HG03280 (cell line): ENCODE measurements around the gene DCAF8L1.
"Not testable (repeated sequence)": the region's sequence is repeated elsewhere in the genome, so short reads cannot be mapped to it uniquely, and the experiment has no call there.

Experiments
- ATAC-seq: cut with Tn5 transposase; IDR thresholded peaks from one replicate; pipeline ENCODE4 v1.9.1; 2021; ENCODE audit warnings: mild to moderate bottlenecking, moderate library complexity; ENCODE audit not compliant: unreplicated experiment

DCAF8L1 gene

DNA sequence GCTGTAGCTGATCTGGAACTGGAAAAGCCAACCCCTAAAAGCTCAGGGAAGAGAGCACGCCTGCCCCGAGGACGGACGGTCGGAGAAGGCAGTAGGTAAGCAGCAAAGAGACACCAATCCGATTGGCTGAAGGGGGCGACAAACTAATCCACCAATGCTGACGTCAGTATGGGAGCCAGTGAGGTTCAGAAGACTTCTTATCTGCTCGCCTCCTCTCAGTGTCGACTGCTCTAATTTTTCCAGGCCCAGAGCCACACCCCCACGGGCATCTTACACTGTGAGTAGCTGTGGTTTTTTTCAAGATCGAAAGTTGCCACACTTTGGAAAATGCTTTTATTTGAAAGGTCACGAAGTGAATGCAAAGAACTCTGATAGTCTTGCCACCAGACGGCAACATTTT, at the start of gene DCAF8L1:
Gene DCAF8L1 (minus strand): TSS at position 101 of the 400 bp plus-strand sequence. CDS start 115 bp downstream, outside the sequence.
- ATAC-seq = no peak

DNA sequence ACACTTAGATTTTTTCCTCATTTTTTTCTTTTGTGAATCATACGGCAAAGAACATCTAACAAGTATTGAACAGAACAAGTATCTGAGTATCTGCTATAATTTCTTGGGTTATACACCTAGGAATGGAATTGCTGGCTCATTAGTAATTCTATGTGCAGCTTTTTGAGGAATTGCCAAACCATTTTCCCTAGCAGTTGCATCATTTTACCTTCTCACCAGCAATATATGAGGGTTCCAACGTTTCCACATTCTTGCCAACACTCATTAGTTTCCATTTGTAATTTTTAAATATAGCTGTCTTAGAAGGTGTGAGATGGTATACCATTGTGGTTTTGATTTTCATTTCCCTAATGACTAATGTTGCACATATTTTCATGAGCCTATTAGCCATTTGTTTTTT, 41.1 kb upstream of the DCAF8L1 start:
- ATAC-seq = no peak

DNA sequence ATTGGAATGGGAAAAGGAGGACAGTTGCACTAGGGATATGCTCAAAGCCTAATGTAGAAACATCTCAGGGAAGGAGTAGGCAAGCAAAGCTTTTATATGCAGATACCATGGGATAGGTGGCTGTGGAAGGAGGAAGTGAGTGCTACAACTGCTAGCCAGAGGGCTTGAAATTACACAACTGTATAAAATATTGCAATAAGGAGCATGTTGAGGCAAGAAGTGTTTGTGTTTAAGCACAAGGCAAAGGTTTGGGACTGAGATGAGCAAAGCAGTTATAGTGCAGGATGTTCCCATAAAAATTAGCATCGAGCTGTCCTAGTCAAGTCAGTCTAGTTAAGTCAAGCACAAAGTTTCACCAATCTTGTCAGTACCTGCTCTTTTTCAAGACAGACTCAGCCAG, 35.6 kb upstream of the DCAF8L1 start:
- no peak for ATAC-seq

DNA sequence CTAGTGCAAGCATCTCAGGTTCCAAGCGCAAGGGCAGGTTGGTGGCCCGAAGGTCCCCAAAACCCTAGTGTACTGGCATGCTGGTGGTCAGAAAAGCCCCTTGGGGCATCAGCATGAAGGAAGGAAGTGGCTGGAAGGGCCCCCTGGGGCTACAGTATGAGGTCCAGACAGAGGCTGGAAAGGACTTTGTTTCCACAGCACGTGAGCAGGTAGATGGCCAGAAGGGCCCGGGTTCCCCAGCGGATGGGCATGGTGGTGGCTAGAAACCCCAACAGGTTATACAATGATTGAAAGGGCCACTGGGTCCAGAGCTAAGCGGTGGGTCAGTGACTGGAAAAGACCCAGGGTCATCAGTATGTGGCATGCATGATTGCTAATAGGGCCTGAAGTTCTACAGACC, 34.7 kb upstream of the DCAF8L1 start:
- no peak for ATAC-seq

DNA sequence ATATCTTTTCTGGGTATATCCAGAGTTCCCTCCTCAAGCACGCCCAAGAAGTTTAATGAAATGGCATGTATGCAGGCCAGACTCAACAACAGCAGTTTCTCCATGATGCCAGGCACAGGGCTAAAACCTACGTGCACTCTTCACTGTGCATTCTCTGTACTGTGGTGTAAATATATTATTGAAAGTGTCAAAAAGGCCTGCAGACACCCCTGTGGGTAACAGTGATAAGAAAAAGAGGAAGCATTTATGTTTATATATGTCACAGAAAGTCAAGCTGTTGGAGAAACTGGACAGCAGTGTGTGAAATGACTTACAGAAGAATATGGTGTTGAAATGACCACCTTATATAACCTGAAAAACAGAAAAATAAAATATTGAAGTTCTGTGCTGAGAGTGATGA, 29.6 kb upstream of the DCAF8L1 start:
- no peak for ATAC-seq

DNA sequence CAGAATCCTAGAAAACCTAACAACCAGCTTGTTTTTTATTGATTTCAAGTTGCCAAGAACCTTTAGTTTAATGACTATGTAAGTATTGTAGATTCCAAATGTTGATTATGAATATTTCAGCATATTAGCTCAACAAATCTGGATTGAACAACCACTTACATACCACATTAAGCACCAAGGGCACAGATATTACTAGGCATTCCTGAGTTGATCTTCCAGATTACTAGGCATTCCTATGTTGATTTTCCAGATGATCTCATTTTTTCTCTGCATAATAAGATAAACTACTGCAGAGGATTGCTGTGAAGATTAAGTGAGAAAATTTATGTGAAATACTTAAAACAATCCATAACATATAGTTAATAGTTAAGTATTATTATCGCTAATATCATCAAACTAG, 17.4 kb upstream of the DCAF8L1 start:
- no peak for ATAC-seq

DNA sequence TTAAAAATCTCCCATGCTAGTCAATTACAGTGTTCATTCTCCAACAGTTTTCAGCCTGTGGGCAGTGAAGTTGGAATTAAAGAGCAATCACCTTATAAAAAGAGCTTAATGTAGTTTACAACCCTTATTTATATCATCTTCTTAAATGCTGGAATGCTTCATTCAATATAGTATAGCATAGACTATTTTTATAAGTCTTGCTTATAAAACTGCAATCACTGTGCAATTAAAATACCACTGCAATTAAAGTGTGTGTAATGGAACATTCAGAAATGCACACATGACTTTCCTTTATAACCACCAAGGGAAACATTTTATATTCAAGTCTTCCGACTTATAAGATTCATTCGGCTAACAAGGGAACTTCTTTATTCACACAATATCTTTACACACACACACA, 16.4 kb upstream of the DCAF8L1 start:
- no peak for ATAC-seq

DNA sequence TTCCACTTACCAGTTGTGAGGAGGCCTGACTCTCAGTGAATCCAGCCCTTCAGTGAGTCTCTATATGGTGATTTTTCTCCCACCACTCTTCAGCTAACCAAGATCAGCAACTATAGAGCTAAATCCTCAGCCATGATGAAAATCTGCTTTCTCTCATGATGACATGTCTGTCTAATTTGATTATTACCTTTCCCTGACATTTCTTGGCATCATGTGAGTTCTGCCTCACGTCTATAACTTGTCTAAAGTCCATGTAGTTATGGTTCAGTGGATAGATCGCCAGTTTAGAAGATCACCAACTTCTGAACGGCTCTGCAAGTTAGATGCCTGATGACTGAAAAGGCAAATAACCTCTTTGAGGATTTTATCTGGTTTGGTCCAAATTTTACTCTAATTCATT, 14.9 kb upstream of the DCAF8L1 start:
- ATAC-seq = no peak

DNA sequence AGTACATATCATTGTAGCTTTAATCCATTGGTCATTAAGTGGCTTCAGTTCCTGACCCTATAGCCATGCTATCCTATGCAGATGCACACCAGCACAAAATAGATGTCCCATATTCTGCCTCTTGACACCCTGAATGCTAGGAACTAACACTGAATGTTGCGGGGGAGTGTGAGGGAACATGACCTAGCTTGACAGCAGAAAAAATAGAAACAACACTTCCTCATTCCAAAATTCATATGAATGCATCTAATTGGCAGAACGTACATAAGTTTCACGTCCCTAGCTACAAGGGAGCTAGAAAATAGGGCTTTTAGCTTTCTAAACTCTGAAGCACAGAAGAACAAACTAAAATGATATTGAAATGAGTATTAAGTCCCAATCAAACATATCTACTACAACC, 14.4 kb upstream of the DCAF8L1 start:
- ATAC-seq = no peak

DNA sequence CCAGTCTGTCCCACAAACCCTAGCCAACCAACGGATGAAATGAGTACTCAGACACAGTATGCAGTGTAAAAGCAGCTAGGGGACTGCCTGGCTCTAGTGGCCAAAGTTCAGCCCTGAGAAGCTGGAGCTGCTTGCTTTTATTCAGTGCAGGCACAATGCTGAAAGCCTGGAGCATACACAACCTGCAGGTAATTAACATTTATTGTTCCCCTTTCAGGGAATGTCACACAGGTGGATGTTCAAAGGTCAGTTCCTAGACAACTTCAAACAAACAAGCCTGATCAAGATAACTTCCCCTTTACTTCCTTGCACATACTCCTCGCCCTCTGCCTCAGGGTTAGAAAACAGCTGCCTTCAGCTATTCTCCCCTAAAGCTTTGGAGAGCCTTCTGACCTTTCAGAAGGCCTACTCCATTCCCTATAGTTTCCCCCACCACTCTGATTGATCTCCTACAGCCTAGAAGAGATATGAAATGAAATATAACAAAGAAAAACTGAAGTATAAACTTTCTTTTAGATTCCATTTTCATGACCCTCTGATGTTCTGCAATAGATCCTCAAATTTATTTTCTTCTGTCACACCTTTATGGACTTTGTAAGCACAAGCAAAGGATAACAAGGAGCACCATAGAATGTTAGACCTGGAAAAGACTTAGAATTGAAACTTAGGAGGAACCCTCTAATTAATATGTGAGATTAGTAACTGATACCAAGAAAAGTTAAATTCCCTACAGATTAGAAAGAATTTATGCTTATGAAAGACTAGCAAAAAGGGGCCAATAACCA, 6.8 kb upstream of the DCAF8L1 start:
- ATAC-seq = no peak

DNA sequence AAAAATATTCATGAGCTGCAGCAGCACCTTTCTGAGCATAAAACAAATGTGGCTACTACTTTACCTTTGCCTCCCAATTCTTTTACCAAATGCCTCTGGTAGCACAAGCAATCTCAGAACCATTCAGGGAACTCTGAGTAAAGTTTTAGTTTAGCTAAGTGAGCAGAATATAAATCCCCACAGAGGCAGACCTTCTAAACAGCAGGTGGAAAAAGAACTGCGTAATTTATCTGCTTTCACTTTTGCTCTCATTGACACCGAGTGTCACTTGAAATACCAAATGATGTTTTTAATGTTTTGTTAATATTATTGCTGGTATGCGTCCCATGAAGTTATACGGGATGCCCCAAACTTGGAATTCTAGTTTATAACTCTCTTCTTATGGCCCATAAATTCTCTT, 4.3 kb downstream of the DCAF8L1 start:
- ATAC-seq = not testable (repeated sequence)

DNA sequence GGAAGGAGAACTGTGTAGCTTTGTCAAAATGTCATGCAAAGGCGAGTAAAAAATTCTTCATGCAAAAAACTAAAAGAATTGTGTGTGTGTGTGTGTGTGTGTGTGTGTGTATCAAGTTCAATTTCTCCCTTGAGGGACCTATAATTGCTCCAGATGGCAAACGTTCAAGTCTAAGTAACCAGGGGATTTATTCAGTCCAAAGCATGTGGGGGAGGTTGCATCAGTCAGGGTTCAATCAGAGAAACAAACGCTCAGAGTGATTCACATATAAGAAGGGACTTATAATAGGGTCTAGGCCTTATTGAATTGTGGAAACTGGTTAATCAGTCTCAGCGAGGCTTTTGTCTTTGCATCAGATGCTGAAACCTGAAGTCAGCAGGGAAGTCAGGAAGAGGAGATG, 5.0 kb downstream of the DCAF8L1 start:
- no peak for ATAC-seq

DNA sequence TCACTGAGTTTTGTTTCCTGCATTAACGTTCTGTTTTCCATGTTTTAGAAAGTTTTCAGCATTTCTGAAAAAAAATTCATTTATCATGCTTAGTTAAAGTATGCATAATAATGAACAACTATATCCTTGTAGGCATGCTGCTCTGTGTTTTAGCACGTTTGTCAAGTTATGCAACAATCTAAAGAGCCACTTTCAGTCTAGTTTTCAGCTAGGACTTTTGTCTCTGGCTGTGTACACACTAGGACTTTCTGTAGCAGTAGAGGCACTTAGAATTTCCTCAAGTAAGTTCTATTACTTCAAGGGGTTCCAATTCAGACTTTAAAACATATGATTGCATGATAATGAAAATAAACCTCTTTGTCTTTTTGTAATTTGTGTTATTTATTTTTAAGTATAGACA, 12.4 kb downstream of the DCAF8L1 start:
- no peak for ATAC-seq

DNA sequence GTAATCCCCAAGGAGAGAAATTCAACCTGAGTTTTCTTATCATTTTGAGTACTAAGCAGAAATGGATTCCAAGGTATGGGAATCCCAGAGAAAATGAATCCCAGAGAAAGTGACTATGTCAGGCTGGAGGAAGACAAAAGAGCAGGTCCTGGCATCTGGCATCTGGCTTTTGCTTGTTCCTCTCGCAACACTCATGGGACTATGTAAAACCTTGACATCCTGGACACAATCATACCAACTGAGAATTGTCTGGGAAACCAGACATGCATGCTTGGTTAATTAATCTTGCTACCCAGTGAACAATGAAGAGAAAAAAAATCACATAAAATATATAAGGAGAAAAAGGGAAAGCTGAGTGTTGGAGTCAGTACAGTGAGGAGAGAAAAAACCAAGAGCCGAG, 12.9 kb downstream of the DCAF8L1 start:
- no peak for ATAC-seq

DNA sequence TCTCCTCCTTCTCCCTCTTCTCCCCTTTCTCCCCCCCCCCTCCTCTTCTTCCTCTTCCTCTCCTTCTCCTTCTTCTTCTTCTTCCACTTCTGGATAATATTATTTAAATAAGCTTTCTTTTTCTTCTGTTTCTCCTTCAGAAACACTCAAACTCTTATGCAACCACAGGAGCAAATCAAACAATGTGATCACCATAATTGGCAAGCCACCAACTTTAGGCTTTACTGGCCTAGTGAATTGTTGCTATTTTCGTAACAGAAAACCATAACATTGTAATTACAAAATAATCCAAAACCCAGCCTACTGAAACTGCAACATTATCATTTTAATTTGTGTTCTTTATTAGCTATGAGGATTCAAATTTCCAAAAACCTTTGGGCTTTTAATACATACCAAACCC, 14.3 kb downstream of the DCAF8L1 start:
- no peak for ATAC-seq

DNA sequence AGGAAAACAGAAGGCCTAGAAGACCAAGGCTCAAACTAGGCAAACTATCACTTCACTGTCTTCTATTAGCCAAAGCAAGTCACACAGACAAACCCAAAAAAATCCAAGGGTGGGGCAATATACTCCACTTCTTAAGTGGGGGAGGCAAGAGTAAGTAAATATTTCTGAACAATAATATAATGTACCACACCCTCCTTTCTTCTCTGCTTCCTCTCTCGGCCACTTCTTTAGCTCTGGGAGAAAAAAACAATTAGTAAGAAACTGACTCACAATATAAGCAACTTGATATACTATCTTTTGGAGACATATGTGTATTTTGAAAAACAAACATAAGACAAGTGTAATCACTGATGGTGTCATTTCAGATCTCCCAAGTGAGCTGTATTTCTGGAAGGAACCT, 14.8 kb downstream of the DCAF8L1 start:
- no peak for ATAC-seq

DNA sequence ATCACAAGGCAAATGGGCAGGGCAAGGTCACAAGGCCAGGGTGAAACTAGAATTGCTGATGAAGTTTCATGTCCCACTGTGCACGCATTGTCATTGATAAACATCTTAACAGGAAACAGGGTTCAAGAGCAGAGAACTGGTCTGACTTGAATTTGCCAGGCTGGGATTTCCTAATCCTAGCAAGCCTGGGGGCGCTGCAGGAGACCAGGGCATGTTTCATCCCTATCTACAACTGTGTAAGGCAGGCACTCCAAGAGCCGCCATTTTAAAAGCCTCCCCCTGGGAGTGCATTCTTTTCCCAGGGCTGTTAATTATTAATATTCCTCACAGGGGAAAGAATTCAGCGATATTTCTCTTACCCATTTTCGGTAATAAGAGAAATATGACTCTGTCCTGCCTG, 15.9 kb downstream of the DCAF8L1 start:
- not testable (repeated sequence) for ATAC-seq

DNA sequence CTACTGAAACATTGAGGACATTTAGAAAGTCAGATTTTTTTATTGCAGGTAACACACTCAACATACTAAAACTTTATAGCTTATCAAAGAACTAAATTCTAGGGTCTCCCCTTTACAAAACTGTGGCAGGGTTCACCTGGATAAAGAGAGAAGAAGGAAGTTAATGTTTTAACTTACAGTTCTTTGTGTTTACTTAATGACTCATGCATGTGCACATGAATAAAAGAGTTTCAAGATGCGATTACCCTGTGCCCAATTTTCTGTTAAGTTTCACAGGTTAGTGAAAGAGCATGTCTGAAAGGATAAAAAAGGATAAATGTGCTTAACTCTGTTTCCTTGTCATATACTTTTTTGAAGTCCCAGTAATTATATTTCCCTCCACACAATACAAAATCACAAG, 16.8 kb downstream of the DCAF8L1 start:
- no peak for ATAC-seq

DNA sequence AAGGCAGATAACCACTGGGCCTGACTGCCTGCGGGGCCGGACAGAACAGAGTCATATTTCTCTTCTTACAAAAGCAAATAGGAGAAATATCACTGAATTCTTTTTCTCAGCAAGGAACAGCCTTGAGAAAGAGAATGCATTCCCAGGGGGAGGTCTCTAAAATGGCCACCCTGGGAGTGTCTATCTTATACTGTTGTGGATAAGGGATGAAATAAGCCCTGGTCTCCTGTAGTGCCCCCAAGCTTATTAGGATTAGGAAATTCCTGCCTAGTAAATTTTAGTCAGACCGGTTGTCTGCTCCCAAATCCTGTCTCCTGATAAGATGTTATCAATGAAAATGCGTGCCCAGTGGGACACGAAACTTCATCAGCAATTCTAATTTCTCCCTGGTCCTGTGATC, 20.8 kb downstream of the DCAF8L1 start:
- ATAC-seq = not testable (repeated sequence)

DNA sequence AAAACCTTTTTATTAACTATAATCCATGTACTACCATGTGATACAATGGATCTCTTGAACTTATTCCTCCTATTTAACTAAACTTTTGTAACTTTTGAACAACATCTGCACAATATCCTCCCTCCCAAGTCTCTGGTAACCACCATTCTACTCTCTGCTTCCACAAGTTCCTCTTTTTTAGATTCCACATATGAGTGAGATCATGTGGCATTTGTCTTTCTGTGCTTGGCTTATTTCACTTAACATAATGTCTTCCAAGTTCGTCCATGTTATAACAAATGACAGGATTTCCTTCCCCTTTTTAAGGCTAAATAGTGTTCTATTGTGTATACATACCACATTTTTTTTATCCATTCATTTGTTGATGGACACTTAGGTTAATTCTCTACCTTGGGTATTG, 28.1 kb downstream of the DCAF8L1 start:
- ATAC-seq = no peak

DNA sequence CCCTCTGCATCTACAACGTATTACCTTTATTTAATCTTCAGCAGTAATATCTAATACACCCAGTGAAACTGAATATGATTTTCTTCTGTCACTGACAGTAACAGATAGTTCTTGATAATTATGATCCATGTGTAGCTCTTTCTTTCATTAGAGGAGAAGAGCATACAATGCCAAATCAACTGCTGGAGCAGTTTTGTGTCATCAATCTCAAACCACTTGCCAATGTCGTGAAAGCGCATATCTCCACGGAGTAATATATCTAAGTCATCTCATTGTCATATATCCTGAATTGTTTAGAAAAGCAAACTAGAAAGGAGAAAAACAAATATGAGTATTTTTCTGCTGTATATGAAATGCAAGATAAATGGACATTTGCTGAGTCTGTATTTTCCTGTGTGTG, 47.9 kb downstream of the DCAF8L1 start:
- ATAC-seq = no peak
